ENCODE measurements around the gene ARHGEF11. TPM values are rescaled to one million over a fixed set of nuclear protein-coding genes. Genes with fewer than 3 reads are reported as not detected.

The ARHGEF11 gene
- total and polyA plus RNA-seq, 9 of the 15 experiments (the other 6 are each of a cell fraction or from before 2014, with no cell fraction given) = 0.14 to 15.5 (median 9.0) TPM

GRCh38 chr1:156958247-156958714 is 87.3 kb downstream of the ARHGEF11 start (continued):
- no peak for TF ChIP-seq ZNF121 (CRISPR knock-in tag; conservative IDR thresholded peaks at IDR 0.05)
- TF ChIP-seq TCFL5 (CRISPR knock-in tag; conservative IDR thresholded peaks at IDR 0.05) = no peak
- TF ChIP-seq DEAF1 (CRISPR knock-in tag; IDR thresholded peaks at IDR 0.05) = 0 out of 2 replicates have a peak, but pooled peaks have one; percentile 20
- no peak for TF ChIP-seq HOMEZ (CRISPR knock-in tag; IDR thresholded peaks at IDR 0.05)
- TF ChIP-seq BCL6 (CRISPR knock-in tag; IDR thresholded peaks at IDR 0.05) = 0 out of 2 replicates have a peak, but pooled peaks have one; percentile 73
- 0 out of 2 replicates have a peak, but pooled peaks have one; percentile 13 for TF ChIP-seq HCFC1 (IDR thresholded peaks at IDR 0.05; ENCODE audit: low read depth, low read length)
- no peak for TF ChIP-seq STAG1 (CRISPR knock-in tag; IDR thresholded peaks at IDR 0.05; ENCODE audit: borderline replicate concordance)
- TF ChIP-seq RFX1 (IDR thresholded peaks at IDR 0.05) = no peak
- TF ChIP-seq TRIM24 (IDR thresholded peaks at IDR 0.05) = peak; percentile 96 to 97
- peak; percentile 98 for TF ChIP-seq ARID1B (IDR thresholded peaks at IDR 0.05)
- peak; percentile 96 for TF ChIP-seq POLR2AphosphoS5 (IDR thresholded peaks at IDR 0.05; ENCODE audit: control insufficient read depth, insufficient read depth, low read depth, low read length)
- TF ChIP-seq FOXK2 (conservative IDR thresholded peaks at IDR 0.05 in 1 of 2, IDR thresholded peaks at IDR 0.05 in 1 of 2; ENCODE audit: low read depth in 2 of 2) = no peak
- no peak for TF ChIP-seq ELK1 (CRISPR knock-in tag; IDR thresholded peaks at IDR 0.05)
- no peak for TF ChIP-seq SMAD2 (IDR thresholded peaks at IDR 0.05; ENCODE audit: low read depth, low read length)
- TF ChIP-seq SP1 (CRISPR knock-in tag; IDR thresholded peaks at IDR 0.05) = peak; percentile 52
- 0 out of 2 replicates have a peak, but pooled peaks have one; percentile 44 for TF ChIP-seq RREB1 (CRISPR knock-in tag; IDR thresholded peaks at IDR 0.05)

Measured in K562 (cell line).